ENCODE measurements around the gene SLC9A1. TPM values are rescaled to one million over a fixed set of nuclear protein-coding genes. Genes with fewer than 3 reads are reported as not detected.

Gene SLC9A1
- total RNA-seq, 1 experiment from 2014 or later, result 4.1 TPM

GRCh38 chr1:27102134-27102706 is 52.7 kb downstream of the SLC9A1 start:
- peaks cover 19% of the 10 kb centered on the region for H3K36me3 ChIP-seq

GRCh38 chr1:27101696-27102095 is 53.2 kb downstream of the SLC9A1 start:
- H3K4me1 ChIP-seq (replicated peaks), result peaks cover 15% of the 10 kb centered on the region
- DNase-seq (ENCODE audit: low read depth in 1 of 2, low spot score in 2 of 2), result no peak
- no peak overlapping the region for H3K4me3 ChIP-seq
- H3K27ac ChIP-seq, result no peak overlapping the region
- H3K36me3 ChIP-seq, result peaks cover 19% of the 10 kb centered on the region
- no peaks in the 10 kb centered on the region for H3K27me3 ChIP-seq (replicated peaks)
- H3K9me3 ChIP-seq (replicated peaks), result no peaks in the 10 kb centered on the region

More at GRCh38 chr1:27102134-27102706, 52.7 kb downstream of the SLC9A1 start:
- no peak for DNase-seq (ENCODE audit: low read depth in 1 of 2, low spot score in 2 of 2)
- H3K27me3 ChIP-seq (replicated peaks), result no peaks in the 10 kb centered on the region
- H3K27ac ChIP-seq, result no peak overlapping the region
- no peak overlapping the region for H3K4me3 ChIP-seq
- no peaks in the 10 kb centered on the region for H3K9me3 ChIP-seq (replicated peaks)
- H3K4me1 ChIP-seq (replicated peaks), result peaks cover 15% of the 10 kb centered on the region

- no peak overlapping the region for H3K4me3 ChIP-seq
- H3K27me3 ChIP-seq (replicated peaks), result no peaks in the 10 kb centered on the region
- peaks cover 16% of the 10 kb centered on the region for H3K36me3 ChIP-seq
- H3K4me1 ChIP-seq (replicated peaks), result peaks cover 15% of the 10 kb centered on the region
- H3K27ac ChIP-seq, result no peak overlapping the region
- no peaks in the 10 kb centered on the region for H3K9me3 ChIP-seq (replicated peaks)
- DNase-seq (ENCODE audit: low read depth in 1 of 2, low spot score in 2 of 2), result no peak
Measured at GRCh38 chr1:27101054-27101491, 53.9 kb downstream of the SLC9A1 start.

- H3K36me3 ChIP-seq, result peaks cover 12% of the 10 kb centered on the region; the same call in 1 of the 2 replicates
- H3K27me3 ChIP-seq (replicated peaks), result no peaks in the 10 kb centered on the region
- H3K4me3 ChIP-seq, result no peak overlapping the region
- no peaks in the 10 kb centered on the region for H3K9me3 ChIP-seq (replicated peaks)
- no peak for DNase-seq (ENCODE audit: low read depth in 1 of 2, low spot score in 2 of 2)
- H3K4me1 ChIP-seq (replicated peaks), result peaks cover 15% of the 10 kb centered on the region
- H3K27ac ChIP-seq, result no peak overlapping the region
Measured at GRCh38 chr1:27100335-27101053, 54.4 kb downstream of the SLC9A1 start.

- no peaks in the 10 kb centered on the region for H3K27me3 ChIP-seq (replicated peaks)
- H3K9me3 ChIP-seq (replicated peaks), result no peaks in the 10 kb centered on the region
- peaks cover 12% of the 10 kb centered on the region; the same call in 1 of the 2 replicates for H3K36me3 ChIP-seq
- H3K4me1 ChIP-seq (replicated peaks), result peaks cover 15% of the 10 kb centered on the region
- H3K4me3 ChIP-seq, result no peak overlapping the region
- DNase-seq (ENCODE audit: low read depth in 1 of 2, low spot score in 2 of 2), result peak; percentile 64 to 76
- H3K27ac ChIP-seq, result peak overlapping the region; percentile 33; the same call in 1 of the 2 replicates
Measured at GRCh38 chr1:27099587-27100334, 55.2 kb downstream of the SLC9A1 start.

GRCh38 chr1:27099135-27099586 is 55.8 kb downstream of the SLC9A1 start:
- Histone ChIP-seq H3K4me1 (replicated peaks) (peaks cover 15% of the 10 kb centered on the region), H3K27ac (peak overlapping the region; percentile 33; the same call in 1 of the 2 replicates), H3K4me3 (no peak overlapping the region), H3K36me3 (peaks cover 12% of the 10 kb centered on the region; the same call in 1 of the 2 replicates), H3K9me3 (replicated peaks) (no peaks in the 10 kb centered on the region), H3K27me3 (replicated peaks) (no peaks in the 10 kb centered on the region)
- no peak for DNase-seq (ENCODE audit: low read depth in 1 of 2, low spot score in 2 of 2)

GRCh38 chr1:27098431-27099134 is 56.3 kb downstream of the SLC9A1 start:
- Histone ChIP-seq H3K9me3 (replicated peaks) (no peaks in the 10 kb centered on the region), H3K4me1 (replicated peaks) (peaks cover 15% of the 10 kb centered on the region), H3K27ac (peak overlapping the region; percentile 33; the same call in 1 of the 2 replicates), H3K27me3 (replicated peaks) (no peaks in the 10 kb centered on the region), H3K36me3 (peaks cover 12% of the 10 kb centered on the region; the same call in 1 of the 2 replicates), H3K4me3 (no peak overlapping the region)
- no peak for DNase-seq (ENCODE audit: low read depth in 1 of 2, low spot score in 2 of 2)

- peaks cover 5% of the 10 kb centered on the region; the same call in 1 of the 2 replicates for H3K36me3 ChIP-seq
- H3K27me3 ChIP-seq (replicated peaks), result no peaks in the 10 kb centered on the region
- H3K9me3 ChIP-seq (replicated peaks), result no peaks in the 10 kb centered on the region
- no peak overlapping the region for H3K4me3 ChIP-seq
- peaks cover 15% of the 10 kb centered on the region for H3K4me1 ChIP-seq (replicated peaks)
- H3K27ac ChIP-seq, result no peak overlapping the region
- peak; percentile 66 to 74 for DNase-seq (ENCODE audit: low read depth in 1 of 2, low spot score in 2 of 2)
Measured at GRCh38 chr1:27097484-27097917, 57.4 kb downstream of the SLC9A1 start.

- Histone ChIP-seq H3K4me3 (no peak overlapping the region), H3K9me3 (replicated peaks) (no peaks in the 10 kb centered on the region), H3K4me1 (replicated peaks) (peaks cover 15% of the 10 kb centered on the region), H3K27ac (no peak overlapping the region), H3K27me3 (replicated peaks) (no peaks in the 10 kb centered on the region), H3K36me3 (no peaks in the 10 kb centered on the region)
- DNase-seq (ENCODE audit: low read depth in 1 of 2, low spot score in 2 of 2), result no peak
Measured at GRCh38 chr1:27095576-27095975, 59.3 kb downstream of the SLC9A1 start.

- no peak overlapping the region for H3K27ac ChIP-seq
- no peaks in the 10 kb centered on the region; the same call in 1 of the 2 replicates for H3K27me3 ChIP-seq (replicated peaks)
- H3K4me1 ChIP-seq (replicated peaks), result no peaks in the 10 kb centered on the region
- H3K36me3 ChIP-seq, result no peaks in the 10 kb centered on the region
- DNase-seq (ENCODE audit: low read depth in 1 of 2, low spot score in 2 of 2), result no peak
- no peaks in the 10 kb centered on the region for H3K9me3 ChIP-seq (replicated peaks)
- no peak overlapping the region for H3K4me3 ChIP-seq
Measured at GRCh38 chr1:27092888-27093287, 62.0 kb downstream of the SLC9A1 start.

- Histone ChIP-seq H3K9me3 (replicated peaks) (no peaks in the 10 kb centered on the region), H3K4me3 (no peak overlapping the region), H3K27ac (no peak overlapping the region), H3K36me3 (no peaks in the 10 kb centered on the region), H3K27me3 (replicated peaks) (no peaks in the 10 kb centered on the region; the same call in 1 of the 2 replicates), H3K4me1 (replicated peaks) (no peaks in the 10 kb centered on the region)
- DNase-seq (ENCODE audit: low read depth in 1 of 2, low spot score in 2 of 2), result no peak
Measured at GRCh38 chr1:27090911-27091310, 64.0 kb downstream of the SLC9A1 start.

- Histone ChIP-seq H3K36me3 (no peaks in the 10 kb centered on the region), H3K9me3 (replicated peaks) (no peaks in the 10 kb centered on the region; the same call in 1 of the 2 replicates), H3K4me1 (replicated peaks) (no peaks in the 10 kb centered on the region), H3K27me3 (replicated peaks) (no peaks in the 10 kb centered on the region; the same call in 1 of the 2 replicates), H3K27ac (no peak overlapping the region), H3K4me3 (no peak overlapping the region)
- DNase-seq (ENCODE audit: low read depth in 1 of 2, low spot score in 2 of 2), result no peak
Measured at GRCh38 chr1:27087371-27088220, 67.3 kb downstream of the SLC9A1 start.
